ENCODE measurements around the gene PNPLA6. TPM values are rescaled to one million over a fixed set of nuclear protein-coding genes. Genes with fewer than 3 reads are reported as not detected.

The PNPLA6 gene
- total and polyA plus RNA-seq, 11 donors = 35.6 to 105 (median 49.9) TPM

DNA sequence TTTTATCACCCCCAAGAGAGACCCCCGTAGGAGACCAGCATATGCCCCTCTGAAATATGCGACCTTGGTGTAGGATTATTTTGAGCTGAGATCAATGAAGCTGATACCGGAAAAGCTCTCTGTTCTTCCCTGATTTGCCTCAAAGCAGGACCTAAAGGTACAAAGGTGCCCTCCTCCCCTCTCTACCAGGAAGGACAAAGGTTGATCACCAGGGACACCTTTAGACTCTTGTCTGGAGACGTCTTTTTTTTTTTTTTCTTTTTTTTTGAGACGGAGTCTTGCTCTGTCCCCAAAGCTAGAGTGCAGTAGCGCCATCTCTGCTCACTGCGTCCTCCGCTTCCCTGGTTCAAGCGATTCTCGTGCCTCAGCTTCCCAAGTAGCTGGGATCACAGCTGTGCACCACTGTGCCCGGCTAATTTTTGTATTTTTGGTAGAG, 45.9 kb upstream of the PNPLA6 start:
- no peaks in the 10 kb centered on the region for H3K27me3 ChIP-seq
- peak overlapping the region in 5 of 12 donors; percentile 65 to 86 (median 82) for H3K27ac ChIP-seq
- H3K9me3 ChIP-seq = no peaks in the 10 kb centered on the region
- intact Hi-C loops (cut with DNase I) = loop anchor here in 5 of 10 donors (1.0 to 5.0 kb wide), 4 partner anchors 25 to 45 kb away; partner anchors contain the start of gene MCOLN1 (in 3 of the 5)
- H3K4me3 ChIP-seq = peak overlapping the region in 9 of 12 donors; percentile 60 to 90 (median 69)
- DNase-seq (no peak), ATAC-seq (no peak)
- peaks cover 0 to 41% (median 12%) of the 10 kb centered on the region in 12 donors for H3K4me1 ChIP-seq
- 81 to 86% (median 83%) methylated on average over 11 of the region's 11 CpGs for WGBS, 4 donors
- TF ChIP-seq CTCF (IDR thresholded peaks at IDR 0.05) (no peak), POLR2A (IDR thresholded peaks at IDR 0.05) (no peak)
- H3K36me3 ChIP-seq = no peaks in the 10 kb centered on the region

- Histone ChIP-seq H3K4me1 (peaks cover 0 to 43% (median 14%) of the 10 kb centered on the region in 12 donors), H3K9me3 (no peaks in the 10 kb centered on the region), H3K27me3 (no peaks in the 10 kb centered on the region), H3K27ac (peak overlapping the region in 1 of 12 donors; percentile 56), H3K4me3 (no peak overlapping the region), H3K36me3 (no peaks in the 10 kb centered on the region)
- intact Hi-C loops (cut with DNase I) = no loop called here
- WGBS, 4 donors = 54 to 79% (median 66%) methylated on average over 4 of the region's 4 CpGs
- DNase-seq (no peak), ATAC-seq (no peak)
- TF ChIP-seq POLR2A (IDR thresholded peaks at IDR 0.05) (no peak), CTCF (IDR thresholded peaks at IDR 0.05) (no peak)
Observed at GRCh38 chr19:7492142-7492541, 43.4 kb upstream of the PNPLA6 start.

- H3K27ac ChIP-seq = peak overlapping the region in 1 of 12 donors; percentile 46
Observed at GRCh38 chr19:7492558-7492957, 43.0 kb upstream of the PNPLA6 start.

More at GRCh38 chr19:7492558-7492957, 43.0 kb upstream of the PNPLA6 start:
- intact Hi-C loops (cut with DNase I) = no loop called here
- no peak for ATAC-seq
- H3K4me1 ChIP-seq = peaks cover 0 to 43% (median 14%) of the 10 kb centered on the region in 12 donors
- H3K4me3 ChIP-seq = no peak overlapping the region
- WGBS, 4 donors = 62 to 76% (median 74%) methylated on average over 11 of the region's 11 CpGs
- no peaks in the 10 kb centered on the region for H3K36me3 ChIP-seq
- no peak for TF ChIP-seq POLR2A (IDR thresholded peaks at IDR 0.05)
- no peak for TF ChIP-seq CTCF (IDR thresholded peaks at IDR 0.05)
- H3K27me3 ChIP-seq = no peaks in the 10 kb centered on the region
- H3K9me3 ChIP-seq = no peaks in the 10 kb centered on the region
- DNase-seq = no peak

Data from heart left ventricle (tissue), 16 donors.